Natural killer cell (primary cell): ENCODE measurements around the gene SPAG16. TPM values are rescaled to one million over a fixed set of nuclear protein-coding genes. Genes with fewer than 3 reads are reported as not detected.

Experiments used
- ATAC-seq, 3 donors: fragments of 150-1000 bp in 2 of 3; fragments of 200-7000 bp in 1 of 3; cut with Tn5 transposase; 1 replicate in 1 of 3; 2 replicates in 2 of 3; pipeline ENCODE4 v1.10.0; 2021; ENCODE audit warnings: mild to moderate bottlenecking in 2 of 3, moderate library complexity in 2 of 3
- DNase-seq, 2 donors: peaks; one replicate each; pipeline versions ENCODE4 v3.0.0 to v3.0.0-alpha.2; 2013 to 2021; ENCODE audit warnings: mixed read lengths in 1 of 2
- H3K27ac ChIP-seq: one replicate; pipeline ENCODE4 v1.5.1; 2013; ENCODE audit warnings: mild to moderate bottlenecking, low read length
- H3K27me3 ChIP-seq: one replicate; pipeline ENCODE4 v1.6.1; 2013; ENCODE audit warnings: low read length; ENCODE audit not compliant: control insufficient read depth, insufficient read depth
- H3K36me3 ChIP-seq: one replicate; pipeline ENCODE4 v1.6.1; 2013; ENCODE audit warnings: low read length; ENCODE audit not compliant: control insufficient read depth, insufficient read depth
- H3K4me1 ChIP-seq: one replicate; pipeline ENCODE4 v1.6.1; 2013; ENCODE audit warnings: low read length; ENCODE audit not compliant: control insufficient read depth, insufficient read depth
- H3K4me3 ChIP-seq: one replicate; pipeline ENCODE4 v1.5.1; 2013; ENCODE audit warnings: low read length
- H3K9me3 ChIP-seq: one replicate; pipeline ENCODE4 v1.6.1; 2013; ENCODE audit warnings: low read length; ENCODE audit not compliant: control insufficient read depth, insufficient read depth
- H3K27ac Mint-ChIP-seq, 2 donors: one replicate each; pipeline ENCODE4 v1.8.0; 2022; ENCODE audit warnings: mild to moderate bottlenecking in 2 of 2, mixed read lengths in 2 of 2, moderate library complexity in 1 of 2
- H3K27me3 Mint-ChIP-seq, 2 donors: one replicate each; pipeline ENCODE4 v1.8.0; 2022; ENCODE audit warnings: low read depth in 2 of 2, mixed read lengths in 2 of 2
- H3K36me3 Mint-ChIP-seq: one replicate; pipeline ENCODE4 v1.8.0; 2022; ENCODE audit warnings: mixed read lengths
- H3K4me1 Mint-ChIP-seq, 2 donors: one replicate each; pipeline ENCODE4 v1.8.0; 2022; ENCODE audit warnings: mixed read lengths in 2 of 2
- H3K4me3 Mint-ChIP-seq: one replicate; pipeline ENCODE4 v1.8.0; 2022; ENCODE audit warnings: mild to moderate bottlenecking, moderate library complexity, mixed read lengths
- H3K9me3 Mint-ChIP-seq, 2 donors: one replicate each; pipeline ENCODE4 v1.8.0; 2022; ENCODE audit warnings: mixed read lengths in 2 of 2
- WGBS: methylation state at CpG from one replicate; pipeline ENCODE4 v1.1.7; 2013; ENCODE audit warnings: missing lambda C conversion rate; ENCODE audit not compliant: insufficient coverage; 5-methylcytosine and 5-hydroxymethylcytosine counted together
- intact Hi-C: fragments of 100-400 bp; cut with micrococcal nuclease; formaldehyde crosslinking; loops from one replicate; pipeline ENCODE4 v1.14.2; 2022
- total RNA-seq, 4 donors: library from RNA; stranded (reverse); fragments of 120-200 nt in 1 of 4; gene quantifications; one replicate each; pipeline versions ENCODE4 v1.2.3 to v1.2.4, GENCODE V29; 2013 to 2022
- TF ChIP-seq, protein P1 (sequence below): fragments of 200-600 bp; IDR thresholded peaks from one replicate; pipeline ENCODE4 v1.8.0; 2022; ENCODE audit warnings: antibody characterized with exemption

Gene SPAG16
- total RNA-seq, 3 donors from 2014 or later (not counting 1 experiment from before 2014, with no cell fraction given) = 3.5 to 5.8 (median 4.0) TPM

DNA sequence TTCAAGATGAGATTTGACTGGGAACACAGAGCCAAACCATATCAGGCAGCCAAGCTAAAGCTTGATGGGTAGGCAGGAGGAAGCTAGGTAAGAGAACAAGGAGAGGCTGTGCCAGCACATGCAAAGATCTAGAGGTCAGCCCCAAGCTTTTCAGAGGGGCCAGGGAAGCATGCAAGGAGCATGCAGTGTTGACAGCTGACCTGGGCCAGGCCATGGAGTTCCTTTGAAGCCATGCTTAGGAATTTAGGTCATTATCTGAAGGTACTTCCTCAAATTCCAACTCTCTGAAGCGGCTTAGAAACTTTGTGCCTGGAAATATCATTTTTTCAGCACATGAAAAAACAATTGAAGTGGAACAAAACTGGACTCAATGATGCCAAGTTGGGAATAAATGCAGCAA is 130.8 kb downstream of the SPAG16 start:
- H3K36me3 Mint-ChIP-seq = no peaks in the 10 kb centered on the region
- DNase-seq (no peak), ATAC-seq (no peak)
- H3K4me1 Mint-ChIP-seq = no peaks in the 10 kb centered on the region
- intact Hi-C loops = no loop called here
- H3K4me3 Mint-ChIP-seq = no peak overlapping the region
- Histone ChIP-seq H3K4me1 (no peaks in the 10 kb centered on the region), H3K36me3 (no peaks in the 10 kb centered on the region), H3K27ac (no peak overlapping the region), H3K9me3 (no peaks in the 10 kb centered on the region), H3K27me3 (no peaks in the 10 kb centered on the region), H3K4me3 (no peak overlapping the region)
- H3K27ac Mint-ChIP-seq = no peak overlapping the region
- H3K27me3 Mint-ChIP-seq = no peaks in the 10 kb centered on the region
- WGBS = 90% methylated on average over 1 of the region's 1 CpG
- TF ChIP-seq, protein P1, sequence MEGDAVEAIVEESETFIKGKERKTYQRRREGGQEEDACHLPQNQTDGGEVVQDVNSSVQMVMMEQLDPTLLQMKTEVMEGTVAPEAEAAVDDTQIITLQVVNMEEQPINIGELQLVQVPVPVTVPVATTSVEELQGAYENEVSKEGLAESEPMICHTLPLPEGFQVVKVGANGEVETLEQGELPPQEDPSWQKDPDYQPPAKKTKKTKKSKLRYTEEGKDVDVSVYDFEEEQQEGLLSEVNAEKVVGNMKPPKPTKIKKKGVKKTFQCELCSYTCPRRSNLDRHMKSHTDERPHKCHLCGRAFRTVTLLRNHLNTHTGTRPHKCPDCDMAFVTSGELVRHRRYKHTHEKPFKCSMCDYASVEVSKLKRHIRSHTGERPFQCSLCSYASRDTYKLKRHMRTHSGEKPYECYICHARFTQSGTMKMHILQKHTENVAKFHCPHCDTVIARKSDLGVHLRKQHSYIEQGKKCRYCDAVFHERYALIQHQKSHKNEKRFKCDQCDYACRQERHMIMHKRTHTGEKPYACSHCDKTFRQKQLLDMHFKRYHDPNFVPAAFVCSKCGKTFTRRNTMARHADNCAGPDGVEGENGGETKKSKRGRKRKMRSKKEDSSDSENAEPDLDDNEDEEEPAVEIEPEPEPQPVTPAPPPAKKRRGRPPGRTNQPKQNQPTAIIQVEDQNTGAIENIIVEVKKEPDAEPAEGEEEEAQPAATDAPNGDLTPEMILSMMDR = no peak
- peaks cover 0 to 2% of the 10 kb centered on the region in 2 donors for H3K9me3 Mint-ChIP-seq

DNA sequence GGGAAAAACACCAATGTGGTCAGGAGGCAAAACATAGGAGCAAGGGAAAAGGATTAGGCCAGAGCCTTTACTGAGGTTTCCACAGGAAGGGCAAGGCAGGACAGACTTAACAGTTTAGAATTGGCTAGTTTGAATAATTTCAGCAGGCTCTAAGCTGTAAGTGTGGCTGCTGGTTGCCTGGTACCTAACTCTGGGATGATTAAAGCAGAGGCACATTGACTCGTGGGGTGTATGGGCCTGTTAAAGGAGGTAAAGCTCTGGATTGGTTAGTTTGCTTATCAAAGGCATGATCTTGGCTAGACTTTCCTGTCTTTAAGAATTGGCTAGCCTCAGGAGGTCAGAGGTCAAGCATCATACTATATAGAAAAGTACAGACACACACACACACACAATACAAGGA is 132.6 kb downstream of the SPAG16 start:
- no peaks in the 10 kb centered on the region for H3K4me1 ChIP-seq
- TF ChIP-seq, protein P1 = no peak
- Mint-ChIP-seq H3K4me1 (no peaks in the 10 kb centered on the region), H3K27me3 (no peaks in the 10 kb centered on the region), H3K27ac (no peak overlapping the region), H3K9me3 (peaks cover 0 to 2% of the 10 kb centered on the region in 2 donors), H3K36me3 (no peaks in the 10 kb centered on the region), H3K4me3 (no peak overlapping the region)
- no peak overlapping the region for H3K27ac ChIP-seq
- no peak for DNase-seq
- ATAC-seq = no peak
- intact Hi-C loops = no loop called here
- H3K27me3 ChIP-seq = no peaks in the 10 kb centered on the region
- 78% methylated on average over 1 of the region's 1 CpG for WGBS
- H3K4me3 ChIP-seq = no peak overlapping the region
- H3K36me3 ChIP-seq = no peaks in the 10 kb centered on the region
- peaks cover 5% of the 10 kb centered on the region for H3K9me3 ChIP-seq

DNA sequence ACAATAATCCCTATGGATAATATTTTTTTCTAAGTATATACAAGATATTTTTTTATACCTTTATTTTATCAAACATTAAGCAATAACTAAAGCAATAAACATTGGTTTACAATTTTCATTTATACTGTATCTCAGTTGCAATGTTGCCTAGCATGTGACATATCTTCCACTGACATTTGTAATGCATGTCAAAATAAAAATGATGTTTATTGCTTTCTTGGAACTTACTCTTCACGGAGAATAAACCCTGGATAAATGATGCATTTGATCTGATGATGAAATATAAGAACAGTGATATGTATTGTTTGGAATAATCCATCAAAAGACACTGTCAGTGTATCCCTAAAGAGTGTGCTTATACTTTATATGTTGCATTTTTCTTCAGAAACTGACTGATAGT is 135.7 kb downstream of the SPAG16 start:
- H3K27ac Mint-ChIP-seq = no peak overlapping the region
- Histone ChIP-seq H3K27ac (no peak overlapping the region), H3K36me3 (no peaks in the 10 kb centered on the region), H3K27me3 (no peaks in the 10 kb centered on the region), H3K4me3 (no peak overlapping the region), H3K9me3 (peaks cover 5% of the 10 kb centered on the region), H3K4me1 (no peaks in the 10 kb centered on the region)
- no peak for ATAC-seq
- H3K9me3 Mint-ChIP-seq = no peaks in the 10 kb centered on the region
- H3K27me3 Mint-ChIP-seq = no peaks in the 10 kb centered on the region
- no peaks in the 10 kb centered on the region for H3K36me3 Mint-ChIP-seq
- TF ChIP-seq, protein P1 = no peak
- no peak for DNase-seq
- no peak overlapping the region for H3K4me3 Mint-ChIP-seq
- WGBS = 100% methylated on average over 1 of the region's 1 CpG
- no peaks in the 10 kb centered on the region for H3K4me1 Mint-ChIP-seq
- intact Hi-C loops = no loop called here

DNA sequence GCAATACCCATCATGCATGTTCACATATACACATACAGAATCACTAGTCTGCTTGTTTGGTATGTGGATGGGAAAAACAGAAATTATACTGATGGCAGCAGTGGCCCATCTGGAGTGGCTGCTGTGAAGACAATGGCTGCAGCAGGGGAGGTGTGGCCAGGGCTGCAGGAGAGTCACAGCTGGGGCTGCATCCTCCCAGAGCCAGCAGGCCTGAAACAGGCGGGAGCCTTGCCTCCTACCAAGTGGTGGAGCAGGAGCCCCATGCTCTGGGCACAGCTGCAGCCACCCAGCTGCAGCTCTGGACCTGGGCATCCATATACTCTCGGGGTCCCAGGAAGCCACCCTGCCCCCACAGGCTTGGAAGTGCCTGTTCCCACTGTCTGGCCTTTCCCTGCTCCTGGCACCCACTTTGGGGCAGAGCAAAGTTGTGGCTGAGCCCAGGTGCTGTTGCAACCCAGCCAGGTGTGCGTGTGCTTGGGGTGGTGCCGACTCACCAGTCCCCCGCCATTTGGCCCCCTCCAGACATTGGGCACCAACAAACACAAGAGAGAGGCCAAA is 136.6 kb downstream of the SPAG16 start:
- ATAC-seq (no peak), DNase-seq (no peak)
- intact Hi-C loops = no loop called here
- no peaks in the 10 kb centered on the region for H3K27me3 ChIP-seq
- Mint-ChIP-seq H3K4me1 (no peaks in the 10 kb centered on the region), H3K27ac (no peak overlapping the region), H3K27me3 (no peaks in the 10 kb centered on the region), H3K36me3 (no peaks in the 10 kb centered on the region), H3K4me3 (no peak overlapping the region), H3K9me3 (no peaks in the 10 kb centered on the region)
- no peaks in the 10 kb centered on the region for H3K4me1 ChIP-seq
- H3K4me3 ChIP-seq = no peak overlapping the region
- H3K9me3 ChIP-seq = peaks cover 5% of the 10 kb centered on the region
- WGBS = 92% methylated on average over 5 of the region's 5 CpGs
- H3K36me3 ChIP-seq = no peaks in the 10 kb centered on the region
- TF ChIP-seq, protein P1 = no peak
- H3K27ac ChIP-seq = no peak overlapping the region
